Body of pancreas (tissue), 4 donors: ENCODE measurements around the gene YY1.

Experiments used
- CTCF ChIP-seq, 7 experiments: fragments of 450-650 bp in 4 of 7; fragments of 200-600 bp in 3 of 7; sonication (generic) in 3 of 7; IDR thresholded peaks; one replicate each; pipeline ENCODE4 v1.5.1; 2016 to 2019; ENCODE audit warnings: antibody characterized with exemption in 7 of 7
- POLR2A ChIP-seq, 3 donors: fragments of 450-650 bp; IDR thresholded peaks; one replicate each; pipeline ENCODE4 v1.6.1; 2016; ENCODE audit warnings: antibody characterized with exemption in 3 of 3, mild to moderate bottlenecking in 2 of 3

GRCh38 chr14:100325958-100326357 is 87.0 kb downstream of the YY1 start:
- TF ChIP-seq POLR2A (IDR thresholded peaks at IDR 0.05), result no peak
- TF ChIP-seq CTCF (IDR thresholded peaks at IDR 0.05), result no peak
